Measurements from ENCODE around the gene TRIM5. TPM values are rescaled to one million over a fixed set of nuclear protein-coding genes. Genes with fewer than 3 reads are reported as not detected.

TRIM5 gene
- total and polyA plus RNA-seq, 12 donors, result 8.2 to 36.4 (median 30.7) TPM

DNA sequence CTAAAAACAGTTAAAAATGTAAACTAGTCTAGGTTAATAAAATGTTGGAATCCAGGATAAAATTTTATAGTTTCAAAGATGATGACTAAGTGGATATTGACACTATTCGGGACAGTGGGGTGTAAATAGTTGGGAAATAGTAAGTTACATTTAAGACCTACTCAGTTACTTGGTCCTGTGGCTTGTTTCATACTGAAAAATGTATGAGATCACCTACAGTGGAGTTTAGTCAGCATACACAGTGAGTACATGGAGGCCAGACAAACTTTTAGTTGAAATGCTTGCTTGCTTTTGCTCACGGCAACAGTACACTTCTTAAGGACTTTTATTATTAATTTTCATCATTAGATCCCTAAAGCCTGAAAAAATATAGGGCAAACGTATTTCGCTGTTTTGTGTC is 20.8 kb upstream of the TRIM5 start:
- H3K36me3 ChIP-seq (replicated peaks in 1 of 2), result peaks cover 0 to 5% of the 10 kb centered on the region in 2 donors
- no peaks in the 10 kb centered on the region for H3K4me1 ChIP-seq (replicated peaks in 1 of 2)
- no peak for DNase-seq
- TF ChIP-seq, protein P1, sequence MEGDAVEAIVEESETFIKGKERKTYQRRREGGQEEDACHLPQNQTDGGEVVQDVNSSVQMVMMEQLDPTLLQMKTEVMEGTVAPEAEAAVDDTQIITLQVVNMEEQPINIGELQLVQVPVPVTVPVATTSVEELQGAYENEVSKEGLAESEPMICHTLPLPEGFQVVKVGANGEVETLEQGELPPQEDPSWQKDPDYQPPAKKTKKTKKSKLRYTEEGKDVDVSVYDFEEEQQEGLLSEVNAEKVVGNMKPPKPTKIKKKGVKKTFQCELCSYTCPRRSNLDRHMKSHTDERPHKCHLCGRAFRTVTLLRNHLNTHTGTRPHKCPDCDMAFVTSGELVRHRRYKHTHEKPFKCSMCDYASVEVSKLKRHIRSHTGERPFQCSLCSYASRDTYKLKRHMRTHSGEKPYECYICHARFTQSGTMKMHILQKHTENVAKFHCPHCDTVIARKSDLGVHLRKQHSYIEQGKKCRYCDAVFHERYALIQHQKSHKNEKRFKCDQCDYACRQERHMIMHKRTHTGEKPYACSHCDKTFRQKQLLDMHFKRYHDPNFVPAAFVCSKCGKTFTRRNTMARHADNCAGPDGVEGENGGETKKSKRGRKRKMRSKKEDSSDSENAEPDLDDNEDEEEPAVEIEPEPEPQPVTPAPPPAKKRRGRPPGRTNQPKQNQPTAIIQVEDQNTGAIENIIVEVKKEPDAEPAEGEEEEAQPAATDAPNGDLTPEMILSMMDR (IDR thresholded peaks at IDR 0.05), result no peak
- TF ChIP-seq POLR2A (IDR thresholded peaks at IDR 0.05), result no peak
- H3K9me3 ChIP-seq (replicated peaks in 1 of 3), result no peaks in the 10 kb centered on the region
- WGBS, 4 donors, result 93 to 96% (median 94%) methylated on average over 4 of the region's 4 CpGs
- intact Hi-C loops (cut with DNase I), result no loop called here
- no peak overlapping the region for H3K27ac ChIP-seq
- no peak overlapping the region for H3K4me3 ChIP-seq
- no peaks in the 10 kb centered on the region for H3K27me3 ChIP-seq

DNA sequence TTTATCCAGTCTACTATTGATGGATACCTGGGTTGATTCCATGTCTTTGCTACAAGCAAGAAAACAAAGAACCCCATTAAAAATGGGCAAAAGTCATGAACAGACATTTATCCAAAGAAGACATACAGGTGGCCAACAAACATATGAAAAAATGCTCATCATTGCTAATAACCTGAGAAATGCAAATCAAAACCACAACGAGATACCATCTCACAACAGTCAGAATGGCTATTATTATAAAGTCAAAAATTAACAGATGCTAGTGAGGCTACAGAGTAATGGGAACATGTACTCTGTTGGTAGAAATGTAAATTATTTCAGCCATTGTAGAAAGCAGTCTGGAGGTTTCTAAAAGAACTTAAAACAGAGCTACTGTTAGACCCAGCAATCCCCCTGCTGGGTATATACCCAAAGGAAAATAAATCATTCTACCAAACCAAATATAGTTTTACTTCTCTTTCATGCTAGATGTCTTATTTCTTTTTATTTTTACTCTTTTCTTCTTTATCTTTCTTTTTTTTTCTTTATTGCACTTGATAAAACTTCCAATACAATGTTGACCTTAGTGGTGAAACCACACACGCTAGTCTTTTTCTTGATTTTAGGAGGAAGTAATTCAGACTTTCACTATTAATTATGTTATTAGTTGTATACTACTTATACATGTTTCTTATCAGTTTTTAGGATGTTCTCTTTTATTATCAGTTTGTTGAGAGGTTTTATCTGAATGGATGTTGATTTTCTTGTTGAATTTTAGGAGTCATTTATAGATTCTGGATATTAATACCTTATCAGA is 19.1 kb upstream of the TRIM5 start:
- Histone ChIP-seq H3K4me3 (no peak overlapping the region), H3K27me3 (no peaks in the 10 kb centered on the region), H3K36me3 (replicated peaks in 1 of 2) (peaks cover 0 to 5% of the 10 kb centered on the region in 2 donors), H3K4me1 (replicated peaks in 1 of 2) (no peaks in the 10 kb centered on the region), H3K27ac (no peak overlapping the region), H3K9me3 (replicated peaks in 1 of 3) (no peaks in the 10 kb centered on the region)
- no peak for TF ChIP-seq POLR2A (IDR thresholded peaks at IDR 0.05)
- TF ChIP-seq, protein P1 (IDR thresholded peaks at IDR 0.05), result no peak
- 79 to 90% (median 82%) methylated on average over 2 of the region's 2 CpGs for WGBS, 4 donors
- DNase-seq, result no peak
- intact Hi-C loops (cut with DNase I), result no loop called here

DNA sequence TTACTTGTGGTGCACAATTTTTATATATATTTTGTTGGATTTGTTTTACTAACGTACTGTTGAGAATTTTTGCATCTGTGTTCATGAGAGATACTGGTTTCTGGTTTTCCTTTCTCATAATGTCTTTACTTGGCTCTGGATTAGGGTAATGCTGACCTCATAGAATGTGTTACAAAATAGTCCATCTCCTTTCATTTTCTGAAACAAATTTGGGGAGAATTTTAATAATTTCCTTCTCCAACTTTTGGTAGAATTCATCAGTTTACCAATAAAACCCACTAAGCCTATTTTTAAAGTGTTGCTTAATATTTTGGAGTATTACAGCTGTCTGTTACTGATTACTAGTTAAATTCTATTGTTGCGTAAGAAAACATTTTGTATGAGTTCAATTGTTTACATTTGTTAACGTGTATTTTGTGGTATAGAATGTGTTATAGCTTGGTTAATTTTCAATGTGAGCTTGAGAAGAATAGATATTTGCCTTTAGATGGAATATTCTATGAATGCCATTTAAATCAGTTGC is 16.2 kb upstream of the TRIM5 start:
- H3K27me3 ChIP-seq, result no peaks in the 10 kb centered on the region
- intact Hi-C loops (cut with DNase I), result no loop called here
- WGBS, 4 donors, result 49 to 80% (median 64%) methylated on average over 3 of the region's 3 CpGs
- no peak for DNase-seq
- no peaks in the 10 kb centered on the region for H3K9me3 ChIP-seq (replicated peaks in 1 of 3)
- no peak overlapping the region for H3K27ac ChIP-seq
- H3K4me3 ChIP-seq, result no peak overlapping the region
- H3K4me1 ChIP-seq (replicated peaks in 1 of 2), result no peaks in the 10 kb centered on the region
- TF ChIP-seq, protein P1 (IDR thresholded peaks at IDR 0.05), result no peak
- TF ChIP-seq POLR2A (IDR thresholded peaks at IDR 0.05), result no peak
- H3K36me3 ChIP-seq (replicated peaks in 1 of 2), result peaks cover 0 to 8% of the 10 kb centered on the region in 2 donors

DNA sequence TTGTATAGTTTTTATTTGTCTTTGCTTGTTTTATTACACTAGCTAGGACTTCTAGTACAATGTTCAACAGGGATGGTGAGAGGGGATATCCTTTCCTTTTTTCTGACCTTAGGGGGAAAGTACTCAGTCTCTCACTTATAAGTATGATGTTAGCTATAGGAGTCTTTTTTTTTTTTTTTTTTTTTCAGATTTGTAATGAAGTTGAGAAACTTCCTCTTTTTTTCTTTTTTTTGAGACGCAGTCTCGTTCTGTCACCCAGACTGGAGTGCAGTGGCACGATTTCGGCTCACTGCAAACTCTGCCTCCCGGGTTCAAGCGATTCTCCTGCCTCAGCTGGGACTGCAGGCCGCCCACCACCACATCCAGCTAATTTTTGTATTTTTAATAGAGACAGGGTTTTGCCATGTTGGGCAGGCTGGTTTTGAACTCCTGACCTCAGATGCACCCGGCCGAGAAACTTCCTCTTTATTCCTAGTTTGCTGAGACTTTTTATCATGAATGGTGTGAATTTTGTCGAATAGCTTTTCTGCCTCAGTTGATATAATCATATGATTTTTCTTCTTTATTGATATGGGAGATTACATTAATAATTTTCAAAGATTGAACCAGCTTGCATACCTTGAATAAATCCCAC is 15.7 kb upstream of the TRIM5 start:
- intact Hi-C loops (cut with DNase I), result no loop called here
- Histone ChIP-seq H3K36me3 (replicated peaks in 1 of 2) (peaks cover 0 to 4% of the 10 kb centered on the region in 2 donors), H3K9me3 (replicated peaks in 1 of 3) (no peaks in the 10 kb centered on the region), H3K4me3 (no peak overlapping the region), H3K4me1 (replicated peaks in 1 of 2) (no peaks in the 10 kb centered on the region), H3K27me3 (no peaks in the 10 kb centered on the region), H3K27ac (no peak overlapping the region)
- DNase-seq, result no peak
- WGBS, 4 donors, result 74 to 88% (median 77%) methylated on average over 10 of the region's 10 CpGs
- no peak for TF ChIP-seq POLR2A (IDR thresholded peaks at IDR 0.05)
- TF ChIP-seq, protein P1 (IDR thresholded peaks at IDR 0.05), result no peak

Measured in adrenal gland (tissue), 12 donors.